Measurements from ENCODE around the gene CLIP4. TPM values are rescaled to one million over a fixed set of nuclear protein-coding genes. Genes with fewer than 3 reads are reported as not detected.
"Not testable (repeated sequence)": the region's sequence is repeated elsewhere in the genome, so short reads cannot be mapped to it uniquely, and the experiment has no call there.

Gene CLIP4
- polyA plus RNA-seq, 1 donor, result 4.3 TPM

DNA sequence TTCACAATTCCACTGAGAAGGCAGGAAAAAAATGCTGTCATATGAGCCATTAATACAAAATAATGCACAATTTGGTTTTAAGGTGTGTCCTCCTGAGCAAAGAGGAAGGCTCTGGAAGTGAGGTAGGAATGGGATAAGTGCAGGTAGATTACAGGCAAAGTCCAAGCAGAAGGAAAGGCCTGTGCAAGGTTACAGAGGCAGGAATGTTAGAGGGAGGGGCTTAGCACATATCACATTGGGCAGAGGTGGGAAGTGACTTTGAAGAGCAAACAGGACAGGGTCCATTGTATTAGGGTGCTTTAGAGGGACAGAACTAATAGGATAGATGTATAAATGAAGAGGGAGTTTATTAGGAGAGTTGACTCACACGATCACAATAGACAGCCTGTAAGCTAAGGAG is 14.7 kb upstream of the CLIP4 start:
- H3K9me3 ChIP-seq (ENCODE audit: control insufficient read depth, low read depth, low read length), result no peaks in the 10 kb centered on the region
- no peak for DNase-seq
- H3K36me3 ChIP-seq (ENCODE audit: control insufficient read depth, insufficient read depth, low read length), result no peaks in the 10 kb centered on the region
- H3K27ac ChIP-seq (ENCODE audit: low read length), result no peak overlapping the region
- no peaks in the 10 kb centered on the region for H3K4me1 ChIP-seq (ENCODE audit: control insufficient read depth, insufficient read depth, low read length)
- WGBS (ENCODE audit: insufficient coverage, low lambda C conversion rate), result no CpG with 5 or more reads among the region's 1 CpG
- H3K4me3 ChIP-seq (ENCODE audit: low read length), result no peak overlapping the region
- no peaks in the 10 kb centered on the region for H3K27me3 ChIP-seq (ENCODE audit: control insufficient read depth, insufficient read depth, low read length)

GRCh38 chr2:29104688-29105087 is 10.5 kb upstream of the CLIP4 start:
- Histone ChIP-seq H3K27ac (ENCODE audit: low read length) (no peak overlapping the region), H3K27me3 (ENCODE audit: control insufficient read depth, insufficient read depth, low read length) (no peaks in the 10 kb centered on the region), H3K36me3 (ENCODE audit: control insufficient read depth, insufficient read depth, low read length) (no peaks in the 10 kb centered on the region), H3K4me3 (ENCODE audit: low read length) (no peak overlapping the region), H3K9me3 (ENCODE audit: control insufficient read depth, low read depth, low read length) (no peaks in the 10 kb centered on the region), H3K4me1 (ENCODE audit: control insufficient read depth, insufficient read depth, low read length) (no peaks in the 10 kb centered on the region)
- no CpG with 5 or more reads among the region's 5 CpGs for WGBS (ENCODE audit: insufficient coverage, low lambda C conversion rate)
- no peak for DNase-seq

DNA sequence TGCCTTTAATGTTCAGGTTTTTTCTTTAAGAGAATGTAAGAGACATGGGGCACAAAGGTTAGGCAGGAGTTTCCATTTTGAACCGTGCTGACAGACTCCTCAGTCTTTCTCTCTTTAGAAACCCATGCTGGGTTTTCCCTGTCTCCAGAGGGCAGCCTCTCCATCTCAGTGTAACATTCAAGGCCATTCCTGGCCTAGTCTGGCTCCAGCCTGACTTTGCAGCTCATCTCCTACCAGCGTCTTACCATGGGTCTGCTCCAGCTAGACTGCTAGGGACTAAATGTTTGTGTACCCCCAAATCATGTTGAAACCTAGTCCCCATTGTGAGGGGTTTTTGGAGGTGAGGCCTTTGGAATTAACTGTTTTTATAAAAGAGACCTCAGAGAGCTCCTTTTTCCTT is 9.8 kb upstream of the CLIP4 start:
- H3K4me1 ChIP-seq (ENCODE audit: control insufficient read depth, insufficient read depth, low read length), result no peaks in the 10 kb centered on the region
- no peak overlapping the region for H3K27ac ChIP-seq (ENCODE audit: low read length)
- H3K9me3 ChIP-seq (ENCODE audit: control insufficient read depth, low read depth, low read length), result no peaks in the 10 kb centered on the region
- DNase-seq, result no peak
- H3K27me3 ChIP-seq (ENCODE audit: control insufficient read depth, insufficient read depth, low read length), result no peaks in the 10 kb centered on the region
- H3K36me3 ChIP-seq (ENCODE audit: control insufficient read depth, insufficient read depth, low read length), result no peaks in the 10 kb centered on the region
- no peak overlapping the region for H3K4me3 ChIP-seq (ENCODE audit: low read length)
- no CpG with 5 or more reads among the region's 2 CpGs for WGBS (ENCODE audit: insufficient coverage, low lambda C conversion rate)

GRCh38 chr2:29106256-29106655 is 9.0 kb upstream of the CLIP4 start:
- Histone ChIP-seq H3K27me3 (ENCODE audit: control insufficient read depth, insufficient read depth, low read length) (peaks cover 6% of the 10 kb centered on the region), H3K36me3 (ENCODE audit: control insufficient read depth, insufficient read depth, low read length) (no peaks in the 10 kb centered on the region), H3K9me3 (ENCODE audit: control insufficient read depth, low read depth, low read length) (no peaks in the 10 kb centered on the region), H3K27ac (ENCODE audit: low read length) (no peak overlapping the region), H3K4me1 (ENCODE audit: control insufficient read depth, insufficient read depth, low read length) (no peaks in the 10 kb centered on the region), H3K4me3 (ENCODE audit: low read length) (no peak overlapping the region)
- no peak for DNase-seq
- WGBS (ENCODE audit: insufficient coverage, low lambda C conversion rate), result no CpG with 5 or more reads among the region's 3 CpGs

DNA sequence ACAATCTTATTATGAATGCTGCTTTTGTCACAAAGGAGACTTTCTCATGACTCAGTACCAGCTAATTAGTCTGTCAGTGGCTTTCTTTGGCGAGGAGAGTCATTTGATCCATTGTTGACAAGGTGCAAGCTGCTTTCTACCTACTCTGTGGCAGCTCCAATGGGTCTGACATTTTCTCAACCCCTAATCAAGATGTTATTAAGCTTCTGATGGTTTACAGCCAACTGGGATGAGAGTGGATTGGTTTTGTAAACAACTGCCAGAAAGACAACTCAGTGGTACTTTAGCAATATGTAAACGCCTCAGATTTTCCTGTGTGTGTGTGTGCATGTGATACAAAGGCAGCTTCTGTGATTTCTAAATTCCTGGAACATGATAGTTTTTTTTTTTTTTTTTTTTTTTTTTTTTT is 8.2 kb upstream of the CLIP4 start:
- no peak overlapping the region for H3K27ac ChIP-seq (ENCODE audit: low read length)

GRCh38 chr2:29107547-29107946 is 7.7 kb upstream of the CLIP4 start:
- H3K4me1 ChIP-seq (ENCODE audit: control insufficient read depth, insufficient read depth, low read length); H3K27ac ChIP-seq (ENCODE audit: low read length); H3K9me3 ChIP-seq (ENCODE audit: control insufficient read depth, low read depth, low read length); H3K4me3 ChIP-seq (ENCODE audit: low read length); DNase-seq; H3K36me3 ChIP-seq (ENCODE audit: control insufficient read depth, insufficient read depth, low read length); H3K27me3 ChIP-seq (ENCODE audit: control insufficient read depth, insufficient read depth, low read length): not testable (repeated sequence)
- WGBS (ENCODE audit: insufficient coverage, low lambda C conversion rate), result no CpG with 5 or more reads among the region's 3 CpGs

More for the DNA sequence above, 8.2 kb upstream of the CLIP4 start:
- no CpG with 5 or more reads among the region's 2 CpGs for WGBS (ENCODE audit: insufficient coverage, low lambda C conversion rate)
- Histone ChIP-seq H3K36me3 (ENCODE audit: control insufficient read depth, insufficient read depth, low read length) (no peaks in the 10 kb centered on the region), H3K4me3 (ENCODE audit: low read length) (no peak overlapping the region), H3K9me3 (ENCODE audit: control insufficient read depth, low read depth, low read length) (no peaks in the 10 kb centered on the region), H3K27me3 (ENCODE audit: control insufficient read depth, insufficient read depth, low read length) (peaks cover 6% of the 10 kb centered on the region), H3K4me1 (ENCODE audit: control insufficient read depth, insufficient read depth, low read length) (no peaks in the 10 kb centered on the region)
- no peak for DNase-seq

GRCh38 chr2:29108225-29108624 is 7.0 kb upstream of the CLIP4 start:
- DNase-seq, result no peak
- Histone ChIP-seq H3K27ac (ENCODE audit: low read length) (no peak overlapping the region), H3K27me3 (ENCODE audit: control insufficient read depth, insufficient read depth, low read length) (peaks cover 11% of the 10 kb centered on the region), H3K4me3 (ENCODE audit: low read length) (no peak overlapping the region), H3K36me3 (ENCODE audit: control insufficient read depth, insufficient read depth, low read length) (no peaks in the 10 kb centered on the region), H3K9me3 (ENCODE audit: control insufficient read depth, low read depth, low read length) (no peaks in the 10 kb centered on the region), H3K4me1 (ENCODE audit: control insufficient read depth, insufficient read depth, low read length) (no peaks in the 10 kb centered on the region)
- 100% methylated on average over 1 of the region's 8 CpGs for WGBS (ENCODE audit: insufficient coverage, low lambda C conversion rate)

GRCh38 chr2:29109246-29109645 is 6.0 kb upstream of the CLIP4 start:
- H3K27ac ChIP-seq (ENCODE audit: low read length), result no peak overlapping the region
- no peak for DNase-seq
- no peaks in the 10 kb centered on the region for H3K36me3 ChIP-seq (ENCODE audit: control insufficient read depth, insufficient read depth, low read length)
- H3K9me3 ChIP-seq (ENCODE audit: control insufficient read depth, low read depth, low read length), result no peaks in the 10 kb centered on the region
- H3K27me3 ChIP-seq (ENCODE audit: control insufficient read depth, insufficient read depth, low read length), result peaks cover 20% of the 10 kb centered on the region
- no CpG with 5 or more reads among the region's 2 CpGs for WGBS (ENCODE audit: insufficient coverage, low lambda C conversion rate)
- no peak overlapping the region for H3K4me3 ChIP-seq (ENCODE audit: low read length)
- no peaks in the 10 kb centered on the region for H3K4me1 ChIP-seq (ENCODE audit: control insufficient read depth, insufficient read depth, low read length)

DNA sequence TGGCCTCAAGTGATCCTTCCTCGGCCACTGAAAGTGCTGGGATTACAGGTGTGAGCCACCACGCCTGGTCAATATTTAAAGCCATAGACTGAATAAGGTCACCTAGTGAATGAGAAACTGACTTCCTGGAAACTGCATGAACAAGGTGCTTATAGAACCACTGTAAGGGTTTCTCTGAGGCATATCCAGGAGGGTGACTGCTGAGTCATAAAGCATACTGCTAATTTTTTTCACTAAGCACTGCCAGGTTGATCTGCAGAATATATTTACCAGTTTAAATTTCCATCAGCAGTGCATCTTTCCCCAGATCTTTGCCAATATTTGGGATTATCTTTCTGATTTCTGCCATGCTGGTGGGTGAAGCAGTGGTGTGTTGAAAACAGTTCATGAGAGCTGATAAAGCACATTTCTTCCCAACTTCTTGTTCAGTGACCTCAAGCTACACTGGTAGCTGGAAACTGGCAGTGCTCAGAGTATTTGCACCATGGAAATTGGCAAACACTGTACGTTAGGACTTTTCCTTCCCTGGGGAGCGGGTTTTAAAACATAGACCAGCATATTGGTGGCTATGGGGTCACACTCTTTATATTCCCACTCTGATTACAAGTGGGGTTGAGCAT is 4.2 kb upstream of the CLIP4 start:
- Histone ChIP-seq H3K4me1 (ENCODE audit: control insufficient read depth, insufficient read depth, low read length) (peaks cover 2% of the 10 kb centered on the region), H3K9me3 (ENCODE audit: control insufficient read depth, low read depth, low read length) (no peaks in the 10 kb centered on the region), H3K36me3 (ENCODE audit: control insufficient read depth, insufficient read depth, low read length) (no peaks in the 10 kb centered on the region), H3K27me3 (ENCODE audit: control insufficient read depth, insufficient read depth, low read length) (peaks cover 31% of the 10 kb centered on the region), H3K4me3 (ENCODE audit: low read length) (no peak overlapping the region), H3K27ac (ENCODE audit: low read length) (no peak overlapping the region)
- no peak for DNase-seq
- 100% methylated on average over 1 of the region's 4 CpGs for WGBS (ENCODE audit: insufficient coverage, low lambda C conversion rate)

DNA sequence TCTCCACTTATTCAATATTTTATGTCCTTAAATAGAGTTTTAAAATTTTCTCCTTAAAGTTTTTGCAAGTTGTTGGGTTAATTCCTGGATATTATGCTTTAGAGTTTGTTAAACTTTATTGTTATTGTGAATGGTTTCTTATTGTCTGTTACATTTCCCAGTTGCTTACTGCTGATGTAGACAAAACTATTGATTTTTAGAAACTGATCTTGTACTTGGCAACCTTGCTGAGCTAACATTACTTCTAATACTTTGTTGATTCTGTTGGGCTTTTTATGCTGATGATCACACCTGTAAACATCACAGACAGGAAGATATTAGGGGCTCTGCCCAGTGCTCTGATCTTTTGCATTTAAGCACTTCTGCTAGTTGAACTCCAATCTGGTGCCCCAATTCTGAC is 2.8 kb upstream of the CLIP4 start:
- peaks cover 38% of the 10 kb centered on the region for H3K27me3 ChIP-seq (ENCODE audit: control insufficient read depth, insufficient read depth, low read length)
- DNase-seq, result no peak
- H3K27ac ChIP-seq (ENCODE audit: low read length), result no peak overlapping the region
- H3K9me3 ChIP-seq (ENCODE audit: control insufficient read depth, low read depth, low read length), result no peaks in the 10 kb centered on the region
- peaks cover 2% of the 10 kb centered on the region for H3K4me1 ChIP-seq (ENCODE audit: control insufficient read depth, insufficient read depth, low read length)
- no peak overlapping the region for H3K4me3 ChIP-seq (ENCODE audit: low read length)
- no peaks in the 10 kb centered on the region for H3K36me3 ChIP-seq (ENCODE audit: control insufficient read depth, insufficient read depth, low read length)

GRCh38 chr2:29113027-29113686 is 2.1 kb upstream of the CLIP4 start:
- Histone ChIP-seq H3K9me3 (ENCODE audit: control insufficient read depth, low read depth, low read length) (no peaks in the 10 kb centered on the region), H3K27ac (ENCODE audit: low read length) (no peak overlapping the region), H3K36me3 (ENCODE audit: control insufficient read depth, insufficient read depth, low read length) (no peaks in the 10 kb centered on the region), H3K27me3 (ENCODE audit: control insufficient read depth, insufficient read depth, low read length) (peaks cover 41% of the 10 kb centered on the region), H3K4me1 (ENCODE audit: control insufficient read depth, insufficient read depth, low read length) (peaks cover 2% of the 10 kb centered on the region), H3K4me3 (ENCODE audit: low read length) (no peak overlapping the region)
- no CpG with 5 or more reads among the region's 5 CpGs for WGBS (ENCODE audit: insufficient coverage, low lambda C conversion rate)
- DNase-seq, result no peak

Data from large intestine (tissue), 3 donors.